Mucosa of stomach (tissue), 1 donor: ENCODE results near the gene KLF3.
"Not testable (repeated sequence)": the region's sequence is repeated elsewhere in the genome, so short reads cannot be mapped to it uniquely, and the experiment has no call there.

Source experiments
- H3K27me3 ChIP-seq: one replicate; pipeline ENCODE4 v1.7.0; 2013; ENCODE audit warnings: mild to moderate bottlenecking, low read length; ENCODE audit not compliant: control insufficient read depth, insufficient read depth
- H3K36me3 ChIP-seq: one replicate; pipeline ENCODE4 v1.7.0; 2013; ENCODE audit warnings: low read length; ENCODE audit not compliant: control insufficient read depth, insufficient read depth
- H3K4me1 ChIP-seq: one replicate; pipeline ENCODE4 v1.7.0; 2013; ENCODE audit warnings: mild to moderate bottlenecking, low read length; ENCODE audit not compliant: control insufficient read depth, insufficient read depth
- H3K4me3 ChIP-seq: one replicate; pipeline ENCODE4 v1.7.0; 2013; ENCODE audit warnings: low read length
- H3K9ac ChIP-seq: one replicate; pipeline ENCODE4 v1.7.0; 2013; ENCODE audit warnings: mild to moderate bottlenecking, low read length, moderate library complexity
- H3K9me3 ChIP-seq: one replicate; pipeline ENCODE4 v1.7.0; 2013; ENCODE audit warnings: mild to moderate bottlenecking, low read length, moderate library complexity; ENCODE audit not compliant: control insufficient read depth
- donor health status: Pancreatic carcinoma.

The KLF3 gene

GRCh38 chr4:38625508-38625907, 38.5 kb upstream of the KLF3 start:
- H3K9ac ChIP-seq: no peak overlapping the region
- H3K36me3 ChIP-seq: no peaks in the 10 kb centered on the region
- no peaks in the 10 kb centered on the region for H3K27me3 ChIP-seq
- peaks cover 19% of the 10 kb centered on the region for H3K4me1 ChIP-seq
- no peaks in the 10 kb centered on the region for H3K9me3 ChIP-seq
- H3K4me3 ChIP-seq: no peak overlapping the region

- H3K36me3 ChIP-seq, H3K4me3 ChIP-seq, H3K9me3 ChIP-seq, H3K27me3 ChIP-seq, H3K4me1 ChIP-seq, H3K9ac ChIP-seq: not testable (repeated sequence)
Measured at GRCh38 chr4:38626901-38627444, 37.0 kb upstream of the KLF3 start.

GRCh38 chr4:38630519-38630918, 33.5 kb upstream of the KLF3 start:
- Histone ChIP-seq H3K9ac (no peak overlapping the region), H3K9me3 (no peaks in the 10 kb centered on the region), H3K27me3 (no peaks in the 10 kb centered on the region), H3K4me3 (no peak overlapping the region), H3K36me3 (no peaks in the 10 kb centered on the region), H3K4me1 (no peaks in the 10 kb centered on the region)

- Histone ChIP-seq H3K9ac (no peak overlapping the region), H3K9me3 (no peaks in the 10 kb centered on the region), H3K4me3 (no peak overlapping the region), H3K27me3 (no peaks in the 10 kb centered on the region), H3K4me1 (no peaks in the 10 kb centered on the region), H3K36me3 (no peaks in the 10 kb centered on the region)
Measured at GRCh38 chr4:38634047-38634759, 29.8 kb upstream of the KLF3 start.

- H3K27me3 ChIP-seq: no peaks in the 10 kb centered on the region
- H3K9me3 ChIP-seq: no peaks in the 10 kb centered on the region
- no peaks in the 10 kb centered on the region for H3K36me3 ChIP-seq
- H3K9ac ChIP-seq: no peak overlapping the region
- H3K4me3 ChIP-seq: no peak overlapping the region
- no peaks in the 10 kb centered on the region for H3K4me1 ChIP-seq
Measured at GRCh38 chr4:38639242-38639641, 24.8 kb upstream of the KLF3 start.

- no peak overlapping the region for H3K4me3 ChIP-seq
- no peaks in the 10 kb centered on the region for H3K4me1 ChIP-seq
- no peak overlapping the region for H3K9ac ChIP-seq
- H3K36me3 ChIP-seq: no peaks in the 10 kb centered on the region
- H3K9me3 ChIP-seq: no peaks in the 10 kb centered on the region
- H3K27me3 ChIP-seq: no peaks in the 10 kb centered on the region
Measured at GRCh38 chr4:38641811-38642210, 22.2 kb upstream of the KLF3 start.

GRCh38 chr4:38644201-38644600, 19.8 kb upstream of the KLF3 start:
- Histone ChIP-seq H3K9ac (no peak overlapping the region), H3K4me1 (peaks cover 4% of the 10 kb centered on the region), H3K9me3 (no peaks in the 10 kb centered on the region), H3K4me3 (no peak overlapping the region), H3K36me3 (no peaks in the 10 kb centered on the region), H3K27me3 (no peaks in the 10 kb centered on the region)

GRCh38 chr4:38647101-38647819, 16.7 kb upstream of the KLF3 start:
- Histone ChIP-seq H3K4me3 (no peak overlapping the region), H3K27me3 (no peaks in the 10 kb centered on the region), H3K9me3 (no peaks in the 10 kb centered on the region), H3K4me1 (peaks cover 4% of the 10 kb centered on the region), H3K36me3 (no peaks in the 10 kb centered on the region), H3K9ac (no peak overlapping the region)

GRCh38 chr4:38650133-38650532, 13.9 kb upstream of the KLF3 start:
- Histone ChIP-seq H3K4me3 (no peak overlapping the region), H3K9me3 (no peaks in the 10 kb centered on the region), H3K36me3 (no peaks in the 10 kb centered on the region), H3K9ac (no peak overlapping the region), H3K27me3 (no peaks in the 10 kb centered on the region), H3K4me1 (peaks cover 8% of the 10 kb centered on the region)

- Histone ChIP-seq H3K36me3 (no peaks in the 10 kb centered on the region), H3K27me3 (no peaks in the 10 kb centered on the region), H3K4me3 (no peak overlapping the region), H3K9ac (no peak overlapping the region), H3K4me1 (peaks cover 5% of the 10 kb centered on the region), H3K9me3 (no peaks in the 10 kb centered on the region)
Measured at GRCh38 chr4:38654273-38654672, 9.7 kb upstream of the KLF3 start.

- H3K27me3 ChIP-seq: no peaks in the 10 kb centered on the region
- peaks cover 5% of the 10 kb centered on the region for H3K4me1 ChIP-seq
- H3K9ac ChIP-seq: no peak overlapping the region
- no peaks in the 10 kb centered on the region for H3K36me3 ChIP-seq
- H3K4me3 ChIP-seq: no peak overlapping the region
- H3K9me3 ChIP-seq: no peaks in the 10 kb centered on the region
Measured at GRCh38 chr4:38656111-38656510, 7.9 kb upstream of the KLF3 start.

- H3K36me3 ChIP-seq: no peaks in the 10 kb centered on the region
- H3K4me3 ChIP-seq: no peak overlapping the region
- peaks cover 10% of the 10 kb centered on the region for H3K4me1 ChIP-seq
- H3K9ac ChIP-seq: no peak overlapping the region
- H3K9me3 ChIP-seq: no peaks in the 10 kb centered on the region
- H3K27me3 ChIP-seq: no peaks in the 10 kb centered on the region
Measured at GRCh38 chr4:38659346-38659745, 4.7 kb upstream of the KLF3 start.
